GM23248 (cell line): Measurements from ENCODE around the gene DEPDC7.

Experiments used
- EZH2 ChIP-seq: fragments of 200-600 bp; sonication (generic); IDR thresholded peaks from 2 replicates; pipeline ENCODE4 v1.6.1; 2018; ENCODE audit warnings: antibody characterized with exemption, mild to moderate bottlenecking; ENCODE audit not compliant: insufficient read depth, poor library complexity, severe bottlenecking
- EZH2phosphoT487 ChIP-seq: fragments of 200-600 bp; sonication (generic); IDR thresholded peaks from 2 replicates; pipeline ENCODE4 v1.6.1; 2018; ENCODE audit warnings: antibody characterized with exemption, moderate library complexity, mild to moderate bottlenecking, low read depth; ENCODE audit not compliant: insufficient read depth

DNA sequence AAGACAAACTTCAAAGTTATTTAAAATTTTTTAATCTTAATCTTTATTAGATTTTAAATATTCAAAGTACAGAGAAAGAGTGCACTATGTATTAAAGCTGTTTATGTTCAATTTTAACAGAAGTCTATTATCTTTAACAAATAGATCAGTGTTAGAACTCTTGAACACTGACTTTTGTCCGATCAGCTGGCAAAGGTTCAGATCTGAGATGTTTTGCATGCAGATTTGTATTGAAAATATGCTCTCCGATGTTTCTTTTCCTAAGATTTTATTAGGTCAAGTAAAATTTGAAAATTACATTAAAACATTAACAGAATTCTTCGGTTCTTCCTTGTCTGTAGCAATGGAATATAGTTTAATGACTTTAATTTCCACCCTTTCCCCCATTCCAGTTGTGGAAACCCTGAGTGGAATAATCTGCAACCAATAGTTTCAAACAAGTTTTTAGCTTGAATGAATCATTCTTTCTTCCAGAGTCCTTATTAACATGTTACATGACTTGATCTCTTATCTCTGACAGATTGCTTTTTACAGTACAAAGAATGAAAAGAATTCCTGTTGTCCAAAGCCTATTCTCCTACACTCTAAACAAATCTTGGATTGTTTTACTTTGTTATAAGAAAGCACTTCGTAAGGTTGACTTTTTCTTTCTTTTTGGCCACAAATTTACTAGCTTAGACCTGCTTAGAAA is 12.3 kb downstream of the DEPDC7 start:
- TF ChIP-seq EZH2 = no peak
- TF ChIP-seq EZH2phosphoT487 = no peak
